Kidney tubule cell (primary cell): ENCODE measurements around the gene KIF22.
"Not testable (repeated sequence)": the region's sequence is repeated elsewhere in the genome, so short reads cannot be mapped to it uniquely, and the experiment has no call there.

Experiments used
- DNase-seq: peaks from one replicate; pipeline ENCODE4 v3.0.0-alpha.2; 2018; ENCODE audit warnings: low spot score

The KIF22 gene

DNA sequence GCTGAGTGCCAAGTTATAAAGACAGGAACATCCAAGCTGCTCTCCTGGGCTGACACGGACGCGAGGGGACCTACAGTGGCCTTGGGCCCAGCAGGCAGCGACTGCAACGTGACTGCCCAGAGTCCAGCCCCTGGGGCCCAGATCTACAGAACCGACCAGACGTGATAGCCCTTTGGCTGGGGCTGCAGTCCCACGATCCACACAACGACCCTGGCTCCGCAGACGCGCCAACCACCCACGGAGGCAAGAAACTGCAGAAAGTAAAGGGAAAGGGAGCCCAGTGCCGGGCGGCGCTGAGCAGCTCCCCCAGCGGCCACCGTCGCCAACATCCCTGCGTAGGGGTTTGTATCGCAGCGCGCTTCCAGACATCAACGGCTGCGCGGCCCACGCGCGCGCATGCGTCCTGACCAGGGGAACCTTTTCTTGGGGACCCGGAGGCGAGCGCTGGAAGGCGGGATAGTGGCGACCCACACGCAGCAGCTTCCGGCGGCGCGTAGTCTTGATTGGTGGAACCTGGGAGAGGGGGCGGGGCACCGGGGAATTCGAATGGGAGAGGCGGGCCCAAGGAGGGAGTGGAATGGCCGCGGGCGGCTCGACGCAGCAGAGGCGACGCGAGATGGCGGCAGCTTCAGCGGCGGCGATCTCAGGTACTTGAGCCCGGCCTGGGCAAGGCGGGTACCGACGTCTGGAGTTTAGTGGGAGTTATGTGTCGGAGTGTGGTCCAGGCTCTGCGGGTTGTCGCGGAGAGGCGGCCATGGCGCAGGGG, at the start of gene KIF22:
KIF22 (plus strand) TSS at position 569 of the 766 bp plus-strand sequence; CDS start at position 578, 9 bp downstream.
- peak; percentile 99 for DNase-seq

DNA sequence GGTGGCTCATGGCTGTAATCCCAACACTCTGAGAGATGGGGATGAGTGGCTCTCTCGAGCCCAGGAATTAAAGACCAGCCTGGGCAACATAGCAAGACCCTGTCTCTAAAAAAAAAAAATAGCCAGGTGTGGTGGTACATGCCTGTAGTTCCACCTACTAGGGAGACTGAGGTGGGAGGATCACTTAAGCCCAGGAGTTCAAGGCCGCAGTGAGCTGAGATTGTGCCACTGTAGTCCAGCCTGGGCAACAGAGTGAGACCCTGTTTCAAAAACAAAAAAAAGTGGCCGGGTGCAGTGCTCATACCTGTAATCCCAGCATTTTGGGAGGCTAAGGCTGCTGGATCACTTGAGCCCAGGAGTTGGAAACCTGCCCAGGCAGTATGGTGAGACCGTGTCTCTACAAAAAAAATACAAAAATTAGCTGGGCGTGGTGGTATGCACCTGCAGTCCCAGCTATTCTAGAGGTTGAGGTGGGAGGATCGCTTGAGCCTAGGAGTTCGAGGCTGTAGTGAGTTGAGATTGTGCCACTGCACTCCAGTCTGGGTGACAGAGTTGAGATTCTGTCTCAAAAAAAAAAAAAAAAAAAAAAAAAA, 47.8 kb upstream of the KIF22 start:
- DNase-seq: no peak

DNA sequence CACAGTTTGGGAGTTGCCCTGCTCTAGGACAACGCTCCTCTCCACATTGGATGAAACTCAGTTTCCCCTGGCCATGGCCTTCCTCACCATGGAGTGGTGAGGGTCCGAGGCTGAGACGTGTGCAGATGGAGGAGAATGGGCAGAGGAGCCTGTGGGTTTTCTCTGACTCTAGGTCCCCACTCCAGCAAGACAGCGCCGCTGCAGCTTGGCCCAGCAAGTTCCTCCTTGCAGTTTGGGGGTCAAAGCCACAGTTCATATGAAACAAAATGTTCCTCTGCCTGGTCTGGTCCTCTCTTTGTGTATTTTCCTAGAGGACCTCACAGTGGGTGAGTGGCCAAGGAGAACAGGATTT, 47.1 kb upstream of the KIF22 start:
- DNase-seq: no peak

DNA sequence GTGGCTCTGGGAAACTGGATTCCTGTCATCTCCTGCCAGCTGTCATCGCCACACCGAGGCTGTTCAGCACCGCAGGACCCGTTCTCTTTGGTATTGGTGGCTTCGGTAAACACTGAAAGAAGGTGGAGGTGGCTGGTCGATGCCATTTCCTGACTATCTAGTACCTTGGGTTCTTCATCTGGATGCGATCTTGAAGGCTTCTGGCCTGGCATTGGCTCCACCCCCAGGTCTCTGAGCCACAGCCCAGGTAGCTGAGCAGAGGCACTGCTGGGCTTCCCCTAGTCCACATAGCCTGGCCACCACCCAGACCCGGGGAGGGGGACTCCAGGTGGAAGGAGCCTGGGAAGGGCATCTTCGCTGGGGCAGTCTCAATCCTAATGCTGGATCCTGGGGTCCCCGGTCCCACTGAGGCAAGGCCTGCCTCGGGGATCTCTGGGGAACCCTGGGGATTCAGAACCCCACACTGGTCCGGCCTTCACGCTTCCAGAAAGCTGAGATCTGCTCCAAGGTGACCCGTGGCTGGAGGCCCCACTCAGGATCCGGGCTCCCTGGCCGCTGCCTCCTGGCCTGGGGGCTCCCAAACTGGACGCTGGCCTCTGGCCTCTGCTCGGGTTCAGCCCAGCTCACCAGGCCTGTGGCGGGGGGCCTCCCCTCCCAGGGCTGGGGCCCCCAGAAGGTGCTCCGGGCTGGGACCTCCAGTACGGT, 46.6 kb upstream of the KIF22 start:
- DNase-seq: no peak

DNA sequence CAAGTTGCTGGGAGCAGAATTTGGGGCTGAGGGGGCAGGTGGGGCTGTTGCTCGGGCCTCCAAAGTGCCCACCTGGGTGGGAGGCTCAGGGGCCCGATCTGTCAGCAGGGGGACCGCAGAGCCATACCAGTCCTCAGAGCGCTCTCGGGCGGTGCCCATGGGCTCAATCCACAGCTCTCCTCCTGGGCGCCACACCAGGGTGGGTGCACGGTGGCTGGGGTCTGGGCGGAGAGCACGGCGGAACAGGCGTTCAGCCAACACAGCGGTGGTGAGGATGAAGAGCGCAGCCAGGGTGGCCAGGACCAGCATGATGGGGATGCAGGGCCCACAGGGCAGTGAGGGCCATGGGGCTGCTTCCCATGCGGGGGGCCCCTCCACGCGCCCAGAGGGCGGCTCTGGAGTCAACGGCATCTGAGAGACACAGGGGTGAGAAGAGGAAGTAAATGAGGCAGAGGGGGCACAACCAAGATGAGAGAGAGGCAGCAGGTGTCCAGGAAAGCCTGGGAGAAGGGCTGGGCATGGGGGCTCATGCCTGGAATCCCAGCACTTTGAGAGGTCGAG, 45.9 kb upstream of the KIF22 start:
- no peak for DNase-seq

DNA sequence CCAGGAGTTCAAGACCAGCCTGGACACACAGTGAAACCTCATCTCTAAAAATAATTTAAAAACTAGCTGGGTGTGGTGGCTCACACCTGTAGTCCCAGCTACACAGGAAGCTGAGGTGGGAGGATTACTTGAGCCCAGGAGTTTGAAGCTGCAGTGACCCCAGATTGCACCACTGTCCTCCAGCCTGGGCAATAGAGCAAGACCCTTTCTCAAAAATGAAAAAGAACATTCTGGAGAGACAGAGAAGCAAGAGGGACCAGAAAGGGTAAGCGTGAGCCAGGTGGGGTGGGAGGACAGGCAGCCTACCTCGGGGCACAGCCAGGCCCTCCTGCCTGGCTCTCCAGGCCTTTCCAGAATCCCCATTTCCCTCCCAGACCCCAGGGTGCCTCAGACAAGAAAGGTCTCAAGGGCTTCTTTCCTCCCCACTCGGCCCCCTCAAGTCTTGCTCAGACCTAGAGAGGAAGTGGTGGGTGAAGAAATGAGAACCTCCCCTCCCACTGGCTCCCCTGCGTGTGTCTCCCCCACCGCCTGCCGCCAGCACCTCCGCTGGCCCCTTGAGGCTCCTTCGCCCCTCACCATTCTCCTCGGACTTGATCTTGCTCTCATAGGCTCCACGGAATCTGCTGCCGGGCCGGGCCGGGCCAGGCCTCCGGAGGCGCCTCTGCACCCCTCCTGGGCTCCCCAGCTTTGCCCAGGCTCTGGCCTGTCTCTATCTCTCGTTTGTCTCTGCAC, 45.3 kb upstream of the KIF22 start:
- DNase-seq: no peak

DNA sequence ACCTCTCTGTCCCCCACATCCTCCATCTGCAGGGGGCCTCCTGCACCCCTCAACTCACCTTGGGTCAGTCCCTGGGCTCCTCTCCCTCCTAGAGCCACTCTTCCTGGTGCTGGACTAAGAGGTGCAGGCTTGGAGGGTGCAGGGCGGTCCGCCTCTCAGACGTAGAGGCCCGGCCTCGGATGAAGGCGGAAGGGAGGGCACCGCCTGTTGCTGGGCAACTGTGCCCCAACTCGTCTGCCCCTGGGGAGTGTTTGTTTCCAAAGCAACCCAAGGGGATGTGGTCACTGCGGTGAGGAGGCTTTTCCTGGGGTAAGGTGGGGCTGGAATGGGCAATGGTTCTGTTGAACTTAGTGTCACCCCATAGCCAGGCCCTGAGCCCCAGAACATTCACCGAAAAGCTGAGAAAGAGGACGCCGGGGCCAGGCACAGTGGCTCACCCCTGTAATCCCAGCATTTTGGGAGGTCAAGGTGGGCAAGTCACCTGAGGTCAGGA, 44.7 kb upstream of the KIF22 start, which contains the start of gene C16orf54:
C16orf54 (minus strand) TSS at position 138 of the 493 bp plus-strand sequence. CDS start 1,039 bp downstream, outside the sequence.
- DNase-seq: no peak

DNA sequence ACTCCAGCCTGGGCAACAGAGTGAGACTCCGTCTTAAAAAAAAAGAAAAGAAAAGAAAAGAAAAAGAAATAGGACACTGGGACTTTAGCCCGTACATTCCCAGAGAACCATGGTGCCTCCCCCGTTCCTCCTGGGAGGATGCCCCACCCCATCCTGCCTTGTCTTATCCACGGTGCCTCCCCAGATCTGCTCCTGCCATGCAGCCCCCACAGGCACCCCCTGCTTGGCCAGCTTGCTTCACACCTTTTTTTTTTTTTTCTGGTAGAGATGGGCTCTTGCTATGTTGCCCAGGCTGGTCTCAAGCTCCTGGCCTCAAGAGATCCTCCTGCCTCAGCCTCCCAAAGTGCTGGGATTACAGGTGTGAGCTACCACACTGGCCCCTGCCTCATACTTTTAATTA, 44.0 kb upstream of the KIF22 start:
- DNase-seq: not testable (repeated sequence)

DNA sequence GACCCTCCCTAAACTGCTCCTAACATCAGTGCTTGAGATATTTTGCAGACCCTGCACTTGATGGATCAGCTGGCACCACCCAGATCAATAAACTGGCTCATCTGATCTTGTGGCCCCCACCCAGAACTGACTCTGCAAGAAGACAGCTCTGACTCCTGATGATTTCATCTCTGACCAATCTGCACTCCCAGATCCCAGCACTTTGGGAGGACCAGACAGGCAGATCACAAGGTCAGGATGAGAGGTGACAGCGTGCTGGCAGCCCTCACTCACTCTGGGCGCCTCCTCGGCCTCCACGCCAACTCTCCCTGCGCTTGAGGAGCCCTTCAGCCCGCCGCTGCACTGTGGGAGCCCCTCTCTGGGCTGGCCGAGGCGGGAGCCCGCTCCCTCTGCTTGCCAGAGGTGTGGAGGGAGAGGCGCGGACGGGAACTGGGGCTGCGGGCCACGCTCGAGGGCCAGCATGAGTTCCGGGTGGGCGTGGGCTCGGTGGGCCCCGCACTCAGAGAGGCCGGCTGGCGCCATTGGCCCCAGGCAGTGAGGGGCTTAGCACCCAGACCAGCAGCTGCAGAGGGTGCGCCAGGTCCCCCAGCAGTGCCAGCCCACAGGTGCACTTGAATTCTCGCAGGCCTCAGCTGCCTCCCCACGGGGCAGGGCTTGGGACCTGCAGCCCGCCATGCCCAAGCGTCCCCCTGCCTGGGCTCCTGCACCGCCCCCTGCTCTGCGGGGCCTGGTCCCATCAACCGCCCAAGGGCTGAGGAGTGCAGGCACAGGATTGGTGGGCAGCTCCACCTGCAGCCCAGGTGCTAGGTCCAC, 42.4 kb upstream of the KIF22 start:
- DNase-seq: no peak

DNA sequence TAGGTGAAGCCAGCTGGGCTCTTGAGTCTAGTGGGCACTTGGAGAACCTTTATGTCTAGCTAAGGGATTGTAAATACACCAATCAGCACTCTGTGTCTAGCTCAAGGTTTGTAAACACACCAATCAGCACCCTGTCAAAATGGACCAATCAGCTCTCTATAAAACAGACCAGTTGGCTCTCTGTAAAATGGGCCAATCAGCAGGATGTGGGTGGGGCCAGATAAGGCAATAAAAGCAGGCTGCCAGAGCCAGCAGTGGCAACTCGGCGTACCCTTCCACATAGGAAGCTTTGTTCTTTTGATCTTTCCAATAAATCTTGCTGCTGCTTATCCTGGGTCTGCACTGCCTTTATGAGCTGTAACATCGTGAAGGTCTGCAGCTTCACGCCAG, 41.8 kb upstream of the KIF22 start:
- DNase-seq: not testable (repeated sequence)

DNA sequence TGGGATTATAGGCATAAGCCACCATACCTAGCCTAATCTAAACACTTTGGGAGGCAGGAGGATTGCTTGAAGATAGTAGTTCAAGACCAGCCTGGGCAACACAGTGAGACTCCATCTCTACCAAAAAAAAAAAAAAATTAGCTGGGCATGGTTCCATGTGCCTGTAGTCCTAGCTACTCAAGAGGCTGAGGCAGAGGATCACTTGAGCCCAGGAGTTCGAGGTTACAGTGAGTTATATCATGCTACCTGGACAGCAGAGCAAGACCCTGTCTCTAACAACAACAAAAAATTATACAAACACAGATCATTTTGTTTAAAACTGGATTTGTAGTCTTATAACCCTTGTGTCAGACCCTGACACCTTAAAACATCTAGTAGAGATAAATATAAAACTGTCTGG, 37.0 kb upstream of the KIF22 start:
- no peak for DNase-seq

DNA sequence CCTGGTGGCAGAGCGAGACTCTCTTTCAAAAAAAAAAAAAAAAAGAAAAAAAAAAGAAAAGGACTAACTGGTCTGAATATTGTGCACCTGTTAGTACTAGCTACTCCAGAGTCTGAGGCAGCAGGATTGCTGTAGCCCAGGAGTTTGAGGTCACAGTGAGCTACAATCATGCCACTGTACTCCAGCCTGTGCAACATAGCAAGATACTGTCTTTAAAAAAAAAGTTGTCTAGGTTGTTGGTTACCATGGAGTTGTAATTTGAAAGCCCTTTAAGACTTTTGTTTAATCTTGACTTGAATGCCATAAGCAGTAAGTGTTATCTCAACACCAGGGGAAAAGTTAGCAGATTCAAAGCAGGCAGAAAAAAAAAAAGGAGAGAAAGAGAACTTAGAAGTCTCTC, 33.9 kb upstream of the KIF22 start:
- DNase-seq: no peak

DNA sequence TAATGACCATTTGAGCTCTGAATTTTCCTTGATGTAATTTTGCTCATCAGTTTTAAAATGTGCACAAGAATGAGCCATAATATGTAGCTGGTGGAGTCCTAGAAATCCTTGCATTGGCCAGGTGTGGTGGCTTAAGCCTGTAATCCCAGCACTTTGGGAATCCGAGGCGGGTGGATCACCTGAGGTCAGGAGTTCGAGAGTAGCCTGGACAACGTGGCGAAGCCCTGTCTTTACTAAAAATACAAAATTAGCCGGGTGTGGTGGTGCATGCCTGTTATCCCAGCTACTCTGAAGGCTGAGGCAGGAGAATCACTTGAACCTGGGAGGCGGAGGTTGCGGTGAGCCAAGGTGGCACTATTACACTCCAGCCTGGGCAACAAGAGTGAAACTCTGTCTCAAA, 33.5 kb upstream of the KIF22 start:
- not testable (repeated sequence) for DNase-seq

DNA sequence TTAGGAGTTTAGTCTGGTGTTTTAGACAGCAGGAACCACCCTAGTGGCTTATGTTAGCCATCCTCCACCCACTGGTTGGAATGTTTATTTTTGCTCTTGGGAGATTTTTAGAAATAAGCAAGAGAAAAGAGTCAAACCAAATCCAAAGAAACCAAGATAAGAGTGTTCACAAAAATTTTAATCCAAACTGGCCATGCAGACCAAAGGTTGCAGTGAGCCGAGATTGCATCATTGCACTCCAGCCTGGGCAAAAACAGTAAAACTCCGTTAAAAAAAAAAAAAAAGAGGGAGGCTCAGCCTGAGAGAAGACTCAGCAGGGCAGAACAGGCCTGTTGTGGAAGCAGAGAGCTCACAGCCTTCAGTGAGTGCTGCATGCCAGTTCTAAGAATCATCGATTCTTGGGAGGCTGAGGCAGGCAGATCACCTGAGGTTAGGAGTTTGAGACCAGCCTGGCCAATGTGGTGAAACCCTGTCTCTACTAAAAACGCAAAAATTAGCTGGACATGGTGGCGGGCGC, 32.5 kb upstream of the KIF22 start:
- peak; percentile 30 for DNase-seq

DNA sequence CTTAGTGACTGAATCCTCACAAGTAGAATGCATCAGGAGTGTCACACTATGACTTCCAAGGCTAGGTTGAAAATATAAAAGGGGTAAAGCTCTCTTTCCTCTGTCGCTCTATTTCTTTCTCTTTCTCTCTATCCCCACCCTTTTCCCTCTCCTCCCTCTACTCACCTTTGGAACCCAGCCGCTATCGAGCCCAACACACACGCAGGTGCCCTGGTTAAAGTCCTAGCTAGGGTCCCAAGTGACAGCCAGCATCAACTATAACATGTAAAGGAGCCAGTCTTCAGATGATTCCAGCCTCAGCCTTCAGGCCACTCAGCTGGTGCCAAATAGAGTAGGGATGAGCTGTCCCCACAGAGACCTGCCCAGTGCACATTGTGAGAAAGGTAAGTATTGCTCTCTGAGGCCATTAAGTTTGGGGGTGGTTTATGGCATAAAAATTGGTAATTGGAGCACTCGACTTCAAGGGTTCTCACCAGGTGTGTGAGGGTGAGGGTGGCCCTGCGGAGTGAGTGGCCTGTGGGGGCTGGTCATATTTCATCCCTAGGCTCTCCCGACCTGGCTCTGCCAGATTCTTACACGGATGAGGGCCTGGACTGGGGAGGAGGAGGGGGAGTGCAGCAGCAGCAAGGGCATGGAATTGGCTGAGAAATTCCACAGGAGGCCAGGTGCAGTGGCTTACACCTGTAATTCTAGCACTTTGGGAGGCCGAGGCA, 29.8 kb upstream of the KIF22 start:
- DNase-seq: no peak

DNA sequence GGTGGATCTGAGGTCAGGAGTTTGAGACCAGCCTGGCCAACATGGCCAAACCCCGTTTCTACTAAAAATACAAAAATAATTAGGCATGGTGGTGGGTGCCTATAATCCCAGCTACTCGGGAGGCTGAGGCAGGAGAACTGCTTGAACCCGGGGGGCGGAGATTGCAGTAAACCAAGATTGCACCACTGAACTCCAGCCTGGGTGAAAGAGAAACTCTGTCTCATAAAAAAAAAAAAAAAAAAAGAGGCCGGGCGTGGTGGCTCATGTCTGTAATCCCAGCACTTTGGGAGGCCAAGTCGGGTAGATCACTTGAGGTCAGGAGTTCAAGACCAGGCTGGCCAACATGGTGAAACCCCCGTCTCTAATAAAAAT, 29.3 kb upstream of the KIF22 start:
- not testable (repeated sequence) for DNase-seq

DNA sequence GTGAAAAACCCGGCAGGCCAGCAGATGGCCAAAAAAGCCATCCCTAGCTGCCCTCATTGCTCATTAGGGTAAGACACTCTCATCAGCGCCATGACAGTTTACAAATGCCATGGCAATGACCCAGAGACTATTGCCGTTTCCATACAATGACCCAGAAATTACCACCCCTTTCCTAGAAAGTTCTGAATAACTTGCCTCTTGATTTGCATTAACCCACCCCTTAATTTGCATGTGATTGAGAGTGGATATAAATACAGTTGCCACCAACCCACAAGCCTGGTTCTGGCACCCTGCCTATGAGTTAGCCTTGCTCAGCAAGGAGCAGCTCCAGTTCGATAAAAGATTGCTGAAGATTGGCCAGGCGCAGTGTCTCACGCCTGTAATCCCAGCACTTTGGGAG, 28.7 kb upstream of the KIF22 start:
- no peak for DNase-seq

DNA sequence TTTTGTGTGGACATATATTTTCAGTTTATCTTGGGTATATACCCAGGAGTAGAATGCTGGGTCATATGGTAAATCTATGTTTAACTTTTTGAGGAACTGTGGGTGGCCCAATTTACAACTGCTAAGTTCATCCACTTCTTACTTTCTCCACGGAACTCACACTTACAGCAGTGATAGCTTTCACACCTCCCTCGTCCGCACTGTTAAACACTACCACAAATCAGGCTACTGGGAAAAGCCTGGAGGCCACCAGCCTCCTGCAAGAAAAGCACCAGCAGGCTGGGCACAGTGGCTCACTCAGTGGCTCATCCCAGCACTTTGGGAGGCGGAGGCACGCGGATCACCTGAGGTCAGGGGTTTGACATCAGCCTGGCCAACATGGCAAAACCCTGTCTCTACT, 27.2 kb upstream of the KIF22 start:
- DNase-seq: no peak

DNA sequence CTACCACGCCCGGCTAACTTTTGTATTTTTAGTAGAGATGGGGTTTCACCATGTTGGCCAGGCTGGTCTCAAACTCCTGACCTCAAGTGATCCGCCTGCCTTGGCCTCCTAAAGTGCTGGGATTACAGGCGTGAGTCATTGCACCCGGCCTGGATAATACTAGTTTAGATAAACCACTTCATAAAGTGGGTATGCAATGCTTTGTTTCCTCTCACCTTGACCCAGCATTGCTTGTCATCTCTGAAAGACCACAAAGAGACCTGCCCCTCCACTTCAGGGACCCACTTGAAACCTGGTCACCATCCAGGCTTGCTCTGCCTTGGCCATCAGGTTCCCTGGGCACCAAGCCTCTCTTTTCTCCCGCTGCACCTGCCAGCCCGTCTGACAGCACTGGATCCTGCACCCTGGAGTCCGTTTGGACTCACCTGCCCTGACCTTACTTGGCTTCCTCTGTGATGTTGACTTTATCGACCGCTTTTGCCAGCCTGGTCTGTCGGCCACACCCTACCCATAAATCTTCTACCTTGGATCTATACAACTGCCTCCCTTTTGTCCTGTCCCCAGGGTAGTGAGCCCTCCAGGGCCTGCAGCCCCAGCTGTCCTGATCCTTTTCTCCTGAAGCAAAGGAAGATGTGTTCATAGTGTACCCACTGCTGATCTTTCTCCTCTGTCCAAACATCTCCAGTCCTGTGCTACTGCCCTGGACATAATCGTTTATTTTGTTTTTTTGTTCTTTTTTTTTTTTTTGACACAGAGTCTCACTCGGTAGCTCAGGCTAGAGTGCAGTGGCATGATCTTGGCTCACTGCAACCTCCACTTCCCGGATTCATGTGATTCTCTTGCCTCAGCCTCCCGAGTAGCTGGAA, 25.2 kb upstream of the KIF22 start:
- DNase-seq: no peak
